ENCODE results near the gene PKNOX2.

GRCh38 chr11:125338886-125339811 lies 174.6 kb downstream of the PKNOX2 start:
- TF ChIP-seq TAF1 (IDR thresholded peaks at IDR 0.05; ENCODE audit: borderline replicate concordance, low read depth, low read length) (no peak), POLR2AphosphoS5 (IDR thresholded peaks at IDR 0.05; ENCODE audit: low read depth, low read length) (no peak), POLR2A (IDR thresholded peaks at IDR 0.05; ENCODE audit: low read depth, low read length) (no peak)

All from GM12892 (cell line).